SK-N-SH (cell line): ENCODE measurements around the gene MAGEF1. TPM values are rescaled to one million over a fixed set of nuclear protein-coding genes. Genes with fewer than 3 reads are reported as not detected.

ENCODE experiments used
- CTCF ChIA-PET: fragments of 300-600, 350-600 bp; formaldehyde crosslinking; extraction: SDS; loops from one replicate; lab custom pipeline; 2021; lab: Yijun Ruan, JAX
- POLR2A ChIA-PET: fragments of 350-600 bp; sonication (Branson Sonifier 250); formaldehyde crosslinking; extraction: SDS; loops from one replicate; lab custom pipeline; 2020; ENCODE audit warnings: antibody characterized with exemption, inconsistent platforms; lab: Yijun Ruan, JAX
- DNase-seq: peaks from one replicate; pipeline ENCODE4 v3.0.0; 2012
- H2AFZ ChIP-seq: fragments of 200-600 bp; sonication (generic); 2 replicates; pipeline ENCODE4 v1.8.1; 2016; ENCODE audit warnings: antibody characterized with exemption, mild to moderate bottlenecking, low read depth
- H3F3A ChIP-seq: fragments of 200-600 bp; sonication (generic); replicated peaks from 2 replicates; pipeline ENCODE3; 2016; ENCODE audit warnings: antibody characterized with exemption, mild to moderate bottlenecking; ENCODE audit not compliant: insufficient read depth
- H3K27ac ChIP-seq, 2 experiments: fragments of 200-500 bp in 1 of 2; fragments of 200-600 bp in 1 of 2; sonication (Bioruptor generic) in 1 of 2; sonication (generic), shearing (Covaris generic) in 1 of 2; 2 replicates each; pipeline versions ENCODE4 v1.5.1 to v1.6.1; 2014 to 2016; ENCODE audit warnings: low read depth in 2 of 2, inconsistent platforms in 1 of 2, low read length in 1 of 2, mild to moderate bottlenecking in 1 of 2, mixed read lengths in 1 of 2
- H3K27me3 ChIP-seq: fragments of 200-600 bp; sonication (generic), shearing (Covaris generic); 2 replicates; pipeline ENCODE4 v1.6.1; 2016; ENCODE audit warnings: mixed run types; ENCODE audit not compliant: insufficient read depth
- H3K36me3 ChIP-seq, 2 experiments: fragments of 200-500 bp in 1 of 2; fragments of 200-600 bp in 1 of 2; sonication (Bioruptor generic) in 1 of 2; sonication (generic) in 1 of 2; replicated peaks in 1 of 2; 2 replicates each; pipeline versions ENCODE3 to v1.5.1; 2014 to 2016; ENCODE audit warnings: low read length in 1 of 2, mild to moderate bottlenecking in 1 of 2; ENCODE audit not compliant: insufficient read depth in 2 of 2, control insufficient read depth in 1 of 2
- H3K4me1 ChIP-seq, 2 experiments: fragments of 200-500 bp in 1 of 2; fragments of 200-600 bp in 1 of 2; sonication (Bioruptor generic) in 1 of 2; sonication (generic), shearing (Covaris generic) in 1 of 2; 2 replicates each; pipeline versions ENCODE4 v1.5.1 to v1.6.1; 2014 to 2016; ENCODE audit warnings: low read depth in 1 of 2, low read length in 1 of 2, mixed run types in 1 of 2; ENCODE audit not compliant: insufficient read depth in 2 of 2, control insufficient read depth in 1 of 2
- H3K4me2 ChIP-seq: fragments of 200-600 bp; sonication (generic), shearing (Covaris generic); 2 replicates; pipeline ENCODE4 v1.6.1; 2017; ENCODE audit warnings: mixed run types
- H3K4me3 ChIP-seq, 2 experiments: fragments of 200-500 bp in 1 of 2; fragments of 200-600 bp in 1 of 2; sonication (Bioruptor generic) in 1 of 2; sonication (generic), shearing (Covaris generic) in 1 of 2; 2 replicates each; pipeline versions ENCODE4 v1.5.1 to v1.8.1; 2014 to 2016; ENCODE audit warnings: low read depth in 2 of 2, inconsistent platforms in 1 of 2, low read length in 1 of 2, mild to moderate bottlenecking in 1 of 2, mixed read lengths in 1 of 2, moderate library complexity in 1 of 2
- H3K79me2 ChIP-seq: fragments of 200-600 bp; sonication (generic); 2 replicates; pipeline ENCODE4 v1.8.1; 2017; ENCODE audit warnings: mild to moderate bottlenecking; ENCODE audit not compliant: insufficient read depth
- H3K9ac ChIP-seq: fragments of 200-600 bp; sonication (generic); 2 replicates; pipeline ENCODE4 v1.6.1; 2017; ENCODE audit warnings: mixed run types
- H3K9me2 ChIP-seq: fragments of 200-600 bp; sonication (generic); 2 replicates; pipeline ENCODE4 v1.6.1; 2017; ENCODE audit warnings: mixed run types
- H3K9me3 ChIP-seq: fragments of 200-600 bp; sonication (generic); 2 replicates; pipeline ENCODE4 v1.6.1; 2017; ENCODE audit warnings: mixed run types, mild to moderate bottlenecking, moderate library complexity
- H4K20me1 ChIP-seq: fragments of 200-600 bp; sonication (generic); 2 replicates; pipeline ENCODE4 v1.6.1; 2017; ENCODE audit warnings: mild to moderate bottlenecking, mixed run types; ENCODE audit not compliant: insufficient read depth
- CHD2 ChIP-seq: fragments of 150-350 bp; IDR thresholded peaks from 2 replicates; pipeline ENCODE4 v1.6.1; 2018; ENCODE audit warnings: low read length; ENCODE audit not compliant: partially characterized antibody
- ELF1 ChIP-seq: IDR thresholded peaks from 2 replicates; pipeline ENCODE4 v1.4.0; 2012
- GABPA ChIP-seq: IDR thresholded peaks from 2 replicates; pipeline ENCODE4 v1.4.0; 2012; ENCODE audit warnings: low read depth, mild to moderate bottlenecking
- GATA2 ChIP-seq: sonication (generic); formaldehyde crosslinking; IDR thresholded peaks from 2 replicates; pipeline ENCODE4 v1.5.0; 2020; ENCODE audit warnings: mild to moderate bottlenecking, missing genetic modification reagents
- NFIC ChIP-seq: IDR thresholded peaks from 2 replicates; pipeline ENCODE4 v1.4.0; 2012; ENCODE audit warnings: borderline replicate concordance
- POLR2AphosphoS5 ChIP-seq: IDR thresholded peaks from 2 replicates; pipeline ENCODE4 v1.6.1; 2012; ENCODE audit warnings: low read depth, low read length
- RAD21 ChIP-seq: IDR thresholded peaks from 2 replicates; pipeline ENCODE4 v1.6.1; 2012; ENCODE audit warnings: mild to moderate bottlenecking, low read length
- RXRA ChIP-seq: IDR thresholded peaks from 2 replicates; pipeline ENCODE4 v1.4.0; 2012; ENCODE audit warnings: low read depth, mild to moderate bottlenecking, borderline replicate concordance
- SIN3A ChIP-seq: IDR thresholded peaks from 2 replicates; pipeline ENCODE4 v1.6.1; 2012; ENCODE audit warnings: low read depth, mild to moderate bottlenecking, low read length, moderate library complexity, borderline replicate concordance
- TCF12 ChIP-seq: IDR thresholded peaks from 2 replicates; pipeline ENCODE4 v1.4.0; 2012
- YY1 ChIP-seq: IDR thresholded peaks from 2 replicates; pipeline ENCODE4 v1.4.0; 2012; ENCODE audit warnings: low read depth, mild to moderate bottlenecking
- WGBS: methylation state at CpG from one replicate; pipeline ENCODE4 v1.1.6; 2017; ENCODE audit warnings: low lambda C conversion rate; 5-methylcytosine and 5-hydroxymethylcytosine counted together
- polyA plus RNA-seq, 3 experiments: library from polyadenylated mRNA; depleted of rRNA; stranded (reverse); fragments of >200 nt; gene quantifications; 2 replicates each; pipeline ENCODE4 v1.2.3, GENCODE V29; 2012
- TF ChIP-seq, protein P1 (sequence below): IDR thresholded peaks from 2 replicates; pipeline ENCODE4 v1.6.1; 2012; ENCODE audit warnings: mild to moderate bottlenecking, low read depth, low read length, moderate library complexity
- TF ChIP-seq, protein P2 (sequence below): IDR thresholded peaks from 2 replicates; pipeline ENCODE4 v1.4.0; 2012; ENCODE audit warnings: low read depth, borderline replicate concordance
- TF ChIP-seq, protein P3 (sequence below): fragments of 150-350 bp; IDR thresholded peaks from 2 replicates; pipeline ENCODE4 v1.6.1; 2017; ENCODE audit warnings: antibody characterized with exemption, low read length, low read depth, borderline replicate concordance
- TF ChIP-seq, protein P4 (sequence below): IDR thresholded peaks from 2 replicates; pipeline ENCODE4 v1.4.0; 2012; ENCODE audit warnings: low read depth, borderline replicate concordance
- TF ChIP-seq, protein P5 (sequence below): IDR thresholded peaks from 2 replicates; pipeline ENCODE4 v1.4.0; 2012; ENCODE audit warnings: low read depth

Gene MAGEF1
- polyA plus RNA-seq, 1 of the 3 experiments (the other 2 are of a cell fraction), result 45.2 TPM

DNA sequence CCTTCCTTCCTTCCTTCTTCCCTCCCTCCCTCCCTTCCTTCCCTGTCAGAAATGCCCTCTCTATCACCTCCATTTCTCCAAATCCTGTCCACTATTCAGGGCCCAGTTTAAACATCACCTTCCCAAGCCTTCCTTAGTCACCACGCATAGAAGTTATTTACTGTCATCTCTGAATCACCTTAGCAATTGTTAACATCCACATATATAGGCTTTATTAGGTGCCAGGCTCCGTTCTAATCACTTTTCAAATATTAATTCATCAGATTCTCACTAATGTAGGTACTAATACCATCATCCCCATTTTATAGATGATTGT is 1.1 kb upstream of the MAGEF1 start:
- Histone ChIP-seq H3K4me1 (peaks cover 18 to 32% of the 10 kb centered on the region in 2 experiments; a peak in 3 of 4 replicates), H3K9me2 (no peaks in the 10 kb centered on the region), H3K4me3 (no peak overlapping the region), H3F3A (peaks cover 17% of the 10 kb centered on the region), H3K27ac (no peak overlapping the region), H3K79me2 (peaks cover 30% of the 10 kb centered on the region), H3K27me3 (no peaks in the 10 kb centered on the region), H4K20me1 (no peaks in the 10 kb centered on the region), H3K36me3 (peaks cover 10% of the 10 kb centered on the region in 2 experiments), H3K9me3 (no peaks in the 10 kb centered on the region), H2AFZ (no peak overlapping the region), H3K4me2 (no peak overlapping the region), H3K9ac (no peak overlapping the region)
- POLR2A ChIA-PET, result interaction anchor here (2.6 kb wide), 1 partner anchor 30 kb away, joined by 14 read pairs; no protein-coding TSS in a partner anchor
- TF ChIP-seq, protein P1, sequence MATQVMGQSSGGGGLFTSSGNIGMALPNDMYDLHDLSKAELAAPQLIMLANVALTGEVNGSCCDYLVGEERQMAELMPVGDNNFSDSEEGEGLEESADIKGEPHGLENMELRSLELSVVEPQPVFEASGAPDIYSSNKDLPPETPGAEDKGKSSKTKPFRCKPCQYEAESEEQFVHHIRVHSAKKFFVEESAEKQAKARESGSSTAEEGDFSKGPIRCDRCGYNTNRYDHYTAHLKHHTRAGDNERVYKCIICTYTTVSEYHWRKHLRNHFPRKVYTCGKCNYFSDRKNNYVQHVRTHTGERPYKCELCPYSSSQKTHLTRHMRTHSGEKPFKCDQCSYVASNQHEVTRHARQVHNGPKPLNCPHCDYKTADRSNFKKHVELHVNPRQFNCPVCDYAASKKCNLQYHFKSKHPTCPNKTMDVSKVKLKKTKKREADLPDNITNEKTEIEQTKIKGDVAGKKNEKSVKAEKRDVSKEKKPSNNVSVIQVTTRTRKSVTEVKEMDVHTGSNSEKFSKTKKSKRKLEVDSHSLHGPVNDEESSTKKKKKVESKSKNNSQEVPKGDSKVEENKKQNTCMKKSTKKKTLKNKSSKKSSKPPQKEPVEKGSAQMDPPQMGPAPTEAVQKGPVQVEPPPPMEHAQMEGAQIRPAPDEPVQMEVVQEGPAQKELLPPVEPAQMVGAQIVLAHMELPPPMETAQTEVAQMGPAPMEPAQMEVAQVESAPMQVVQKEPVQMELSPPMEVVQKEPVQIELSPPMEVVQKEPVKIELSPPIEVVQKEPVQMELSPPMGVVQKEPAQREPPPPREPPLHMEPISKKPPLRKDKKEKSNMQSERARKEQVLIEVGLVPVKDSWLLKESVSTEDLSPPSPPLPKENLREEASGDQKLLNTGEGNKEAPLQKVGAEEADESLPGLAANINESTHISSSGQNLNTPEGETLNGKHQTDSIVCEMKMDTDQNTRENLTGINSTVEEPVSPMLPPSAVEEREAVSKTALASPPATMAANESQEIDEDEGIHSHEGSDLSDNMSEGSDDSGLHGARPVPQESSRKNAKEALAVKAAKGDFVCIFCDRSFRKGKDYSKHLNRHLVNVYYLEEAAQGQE, result no peak
- TF ChIP-seq RAD21 (no peak), POLR2AphosphoS5 (no peak), NFIC (no peak), YY1 (no peak), GATA2 (CRISPR knock-in tag) (no peak), TCF12 (no peak), RXRA (no peak), SIN3A (no peak), CHD2 (no peak), ELF1 (no peak), GABPA (no peak)
- TF ChIP-seq, protein P2, sequence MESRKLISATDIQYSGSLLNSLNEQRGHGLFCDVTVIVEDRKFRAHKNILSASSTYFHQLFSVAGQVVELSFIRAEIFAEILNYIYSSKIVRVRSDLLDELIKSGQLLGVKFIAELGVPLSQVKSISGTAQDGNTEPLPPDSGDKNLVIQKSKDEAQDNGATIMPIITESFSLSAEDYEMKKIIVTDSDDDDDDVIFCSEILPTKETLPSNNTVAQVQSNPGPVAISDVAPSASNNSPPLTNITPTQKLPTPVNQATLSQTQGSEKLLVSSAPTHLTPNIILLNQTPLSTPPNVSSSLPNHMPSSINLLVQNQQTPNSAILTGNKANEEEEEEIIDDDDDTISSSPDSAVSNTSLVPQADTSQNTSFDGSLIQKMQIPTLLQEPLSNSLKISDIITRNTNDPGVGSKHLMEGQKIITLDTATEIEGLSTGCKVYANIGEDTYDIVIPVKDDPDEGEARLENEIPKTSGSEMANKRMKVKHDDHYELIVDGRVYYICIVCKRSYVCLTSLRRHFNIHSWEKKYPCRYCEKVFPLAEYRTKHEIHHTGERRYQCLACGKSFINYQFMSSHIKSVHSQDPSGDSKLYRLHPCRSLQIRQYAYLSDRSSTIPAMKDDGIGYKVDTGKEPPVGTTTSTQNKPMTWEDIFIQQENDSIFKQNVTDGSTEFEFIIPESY, result no peak
- TF ChIP-seq, protein P3, sequence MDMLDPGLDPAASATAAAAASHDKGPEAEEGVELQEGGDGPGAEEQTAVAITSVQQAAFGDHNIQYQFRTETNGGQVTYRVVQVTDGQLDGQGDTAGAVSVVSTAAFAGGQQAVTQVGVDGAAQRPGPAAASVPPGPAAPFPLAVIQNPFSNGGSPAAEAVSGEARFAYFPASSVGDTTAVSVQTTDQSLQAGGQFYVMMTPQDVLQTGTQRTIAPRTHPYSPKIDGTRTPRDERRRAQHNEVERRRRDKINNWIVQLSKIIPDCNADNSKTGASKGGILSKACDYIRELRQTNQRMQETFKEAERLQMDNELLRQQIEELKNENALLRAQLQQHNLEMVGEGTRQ, result no peak
- TF ChIP-seq, protein P4, sequence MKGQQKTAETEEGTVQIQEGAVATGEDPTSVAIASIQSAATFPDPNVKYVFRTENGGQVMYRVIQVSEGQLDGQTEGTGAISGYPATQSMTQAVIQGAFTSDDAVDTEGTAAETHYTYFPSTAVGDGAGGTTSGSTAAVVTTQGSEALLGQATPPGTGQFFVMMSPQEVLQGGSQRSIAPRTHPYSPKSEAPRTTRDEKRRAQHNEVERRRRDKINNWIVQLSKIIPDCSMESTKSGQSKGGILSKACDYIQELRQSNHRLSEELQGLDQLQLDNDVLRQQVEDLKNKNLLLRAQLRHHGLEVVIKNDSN, result no peak
- TF ChIP-seq, protein P5, sequence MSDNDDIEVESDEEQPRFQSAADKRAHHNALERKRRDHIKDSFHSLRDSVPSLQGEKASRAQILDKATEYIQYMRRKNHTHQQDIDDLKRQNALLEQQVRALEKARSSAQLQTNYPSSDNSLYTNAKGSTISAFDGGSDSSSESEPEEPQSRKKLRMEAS, result no peak
- no peak for DNase-seq
- CTCF ChIA-PET, result interaction anchor here (1.2 to 7.3 kb wide), 4 partner anchors 13 to 151 kb away, joined by 3 to 49 read pairs (median 23); partner anchors contain the start of gene EPHB3
- whole genome bisulfite sequencing, result 82% methylated on average over 2 of the region's 2 CpGs
